ENCODE results near the gene TUBB3. TPM values are rescaled to one million over a fixed set of nuclear protein-coding genes. Genes with fewer than 3 reads are reported as not detected.
A peak's percentile ranks its signal among the peaks of the same experiment; 100 is the strongest.

Gene TUBB3
- total RNA-seq, 1 experiment from 2014 or later: 173 TPM

DNA sequence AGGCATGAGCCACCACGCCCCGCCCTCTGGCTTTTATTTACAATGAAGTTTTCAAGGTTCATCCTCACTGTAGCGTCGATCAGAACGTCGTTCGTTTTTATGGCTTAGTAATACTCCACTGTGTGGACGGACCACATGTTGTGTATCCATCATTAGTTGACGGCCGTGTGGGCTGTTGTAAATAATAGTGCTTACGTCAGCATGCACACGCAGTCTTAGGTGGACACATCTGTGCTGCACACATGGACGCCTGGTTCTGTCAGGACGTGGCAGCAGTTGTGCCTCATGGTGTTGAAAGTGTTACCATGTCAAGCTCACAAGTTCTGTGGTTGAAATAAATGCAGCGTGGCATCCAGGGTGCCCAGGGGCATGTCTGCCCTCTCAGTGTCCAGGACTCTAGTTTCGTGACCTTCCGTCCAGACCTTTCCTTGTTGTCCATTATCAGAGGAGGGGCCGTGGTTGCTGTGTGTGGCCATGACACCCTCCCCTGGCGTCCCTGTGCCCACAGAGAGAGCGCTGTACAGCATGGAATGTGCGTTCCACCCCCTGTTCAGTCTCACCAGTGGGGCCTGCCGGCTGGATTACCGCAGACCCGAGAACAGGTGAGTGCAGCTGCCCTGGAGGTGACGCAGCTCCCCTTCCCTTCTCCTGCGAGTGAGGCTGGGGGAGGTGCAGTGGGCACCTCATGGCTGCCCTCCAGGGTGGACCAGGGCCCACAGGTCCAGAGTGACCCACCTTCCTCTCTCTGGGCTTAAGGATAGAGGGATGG lies 27.5 kb upstream of the TUBB3 start:
- H3K9me3 ChIP-seq (ENCODE audit: control insufficient read depth in 1 of 2, insufficient read depth in 1 of 2, low read depth in 1 of 2, low read length in 2 of 2): no peaks in the 10 kb centered on the region
- H3K36me3 ChIP-seq (ENCODE audit: control insufficient read depth in 1 of 2, insufficient read depth in 2 of 2, low read length in 2 of 2): peaks cover 58 to 81% of the 10 kb centered on the region in 2 experiments
- peaks cover 12% of the 10 kb centered on the region; the same call in 1 of the 2 replicates for H3K79me2 ChIP-seq (ENCODE audit: insufficient read depth, low read length)
- TF ChIP-seq FOSL1 (IDR thresholded peaks at IDR 0.05; ENCODE audit: low read depth): no peak
- TF ChIP-seq TCF7L2 (IDR thresholded peaks at IDR 0.05; ENCODE audit: borderline replicate concordance, extremely low read depth, insufficient read depth, insufficient read length): no peak
- peak; percentile 8; the same call in 1 of the 2 replicates for TF ChIP-seq POLR2AphosphoS5 (IDR thresholded peaks at IDR 0.05; ENCODE audit: low read depth, low read length)
- TF ChIP-seq POLR2A (IDR thresholded peaks at IDR 0.05; ENCODE audit: borderline replicate concordance, extremely low read depth, insufficient read depth, insufficient read length): no peak
- no peak for TF ChIP-seq ZNF274 (IDR thresholded peaks at IDR 0.05; ENCODE audit: low read depth, low read length)
- no peak for TF ChIP-seq ATF3 (IDR thresholded peaks at IDR 0.05)
- no peak for TF ChIP-seq JUND (IDR thresholded peaks at IDR 0.05)
- no peak for TF ChIP-seq ZBTB33 (IDR thresholded peaks at IDR 0.05; ENCODE audit: extremely low read depth, insufficient replicate concordance, low read length)
- CTCF ChIA-PET: no interaction called here
- DNase-seq (ENCODE audit: low read depth, low spot score): no peak
- H3K9me2 ChIP-seq (ENCODE audit: insufficient read depth): no peaks in the 10 kb centered on the region
- ATAC-seq: no peak
- H3K27me3 ChIP-seq (ENCODE audit: insufficient read depth, low read length): no peaks in the 10 kb centered on the region
- H4K20me1 ChIP-seq (ENCODE audit: insufficient read depth): no peaks in the 10 kb centered on the region
- no peak overlapping the region for H3K9ac ChIP-seq (ENCODE audit: low read length)
- no peaks in the 10 kb centered on the region for H3K4me1 ChIP-seq (ENCODE audit: control insufficient read depth in 1 of 2, insufficient read depth in 2 of 2, low read length in 2 of 2)
- BruUV-seq (replicated peaks): no TSS peak
- no peak overlapping the region for H3K4me3 ChIP-seq (replicated peaks in 1 of 2; ENCODE audit: low read depth in 1 of 2, low read length in 2 of 2)
- H2AFZ ChIP-seq (ENCODE audit: low read depth, low read length, poor library complexity, severe bottlenecking): no peak overlapping the region
- intact Hi-C loops (cut with micrococcal nuclease): no loop called here
- POLR2A ChIA-PET: interaction anchor here (0.7 kb wide), 1 partner anchor 27 kb away, joined by 3 read pairs; the partner anchor contains the start of gene TUBB3
- no peak overlapping the region for H3K27ac ChIP-seq (ENCODE audit: low read depth, low read length)
- H3K4me2 ChIP-seq (ENCODE audit: low read length): no peak overlapping the region
- RAD21 ChIA-PET (ENCODE audit: low non-redundant PET in 1 of 2, low total read pairs in 2 of 2, uncharacterized antibody in 2 of 2, unreplicated experiment in 2 of 2): no interaction called here

All from HCT116 (cell line).